HepG2 (cell line): ENCODE results near the gene DAB2IP. TPM values are rescaled to one million over a fixed set of nuclear protein-coding genes. Genes with fewer than 3 reads are reported as not detected.

Experiments used
- AGO1 ChIP-seq: fragments of 200-400 bp; formaldehyde crosslinking; IDR thresholded peaks from 2 replicates; pipeline ENCODE4 v1.6.1; 2017; ENCODE audit warnings: mild to moderate bottlenecking, low read depth, low read length, moderate library complexity; ENCODE audit not compliant: poor library complexity, severe bottlenecking
- ARNT2 ChIP-seq: sonication (generic); formaldehyde crosslinking; IDR thresholded peaks from 2 replicates; pipeline ENCODE4 v1.8.0; 2022; ENCODE audit warnings: mild to moderate bottlenecking, low read depth, missing genetic modification reagents, moderate library complexity
- ARNTL ChIP-seq: sonication (generic); formaldehyde crosslinking; IDR thresholded peaks from 2 replicates; pipeline ENCODE4 v1.4.0; 2020; ENCODE audit warnings: mild to moderate bottlenecking, missing genetic modification reagents
- ESRRA ChIP-seq: sonication (generic); formaldehyde crosslinking; IDR thresholded peaks from 2 replicates; pipeline ENCODE4 v1.5.1; 2020; ENCODE audit warnings: mild to moderate bottlenecking, low read depth, missing genetic modification reagents
- HNF4A ChIP-seq: sonication (generic); formaldehyde crosslinking; IDR thresholded peaks from 2 replicates; pipeline ENCODE4 v1.4.0; 2020; ENCODE audit warnings: missing genetic modification reagents
- HNF4G ChIP-seq, 2 experiments: sonication (generic) in 1 of 2; formaldehyde crosslinking in 1 of 2; IDR thresholded peaks; 2 replicates each; pipeline versions ENCODE4 v1.4.0 to v1.6.1; 2011 to 2020; ENCODE audit warnings: borderline replicate concordance in 2 of 2, low read depth in 2 of 2, mild to moderate bottlenecking in 2 of 2, low read length in 1 of 2, missing genetic modification reagents in 1 of 2, moderate library complexity in 1 of 2
- NR2F1 ChIP-seq, 2 experiments: fragments of 450-650 bp in 1 of 2; formaldehyde crosslinking in 1 of 2; IDR thresholded peaks; 2 replicates each; pipeline versions ENCODE4 v1.5.0 to v1.6.1; 2016 to 2020; ENCODE audit warnings: mild to moderate bottlenecking in 1 of 2, missing compliant biosample characterization in 1 of 2, missing genetic modification reagents in 1 of 2, moderate library complexity in 1 of 2
- PPARG ChIP-seq: conservative IDR thresholded peaks from 2 replicates; pipeline ENCODE4 v1.6.1; 2016; ENCODE audit warnings: missing biosample characterization, missing genetic modification reagents
- SAP130 ChIP-seq: IDR thresholded peaks from 2 replicates; pipeline ENCODE4 v1.6.1; 2016; ENCODE audit warnings: low read depth
- ZNF317 ChIP-seq: sonication (generic); formaldehyde crosslinking; IDR thresholded peaks from 2 replicates; pipeline ENCODE4 v1.5.0; 2020; ENCODE audit warnings: mild to moderate bottlenecking, missing genetic modification reagents
- ZNF558 ChIP-seq: sonication (generic); formaldehyde crosslinking; IDR thresholded peaks from 2 replicates; pipeline ENCODE4 v1.9.0; 2022; ENCODE audit warnings: mild to moderate bottlenecking, missing genetic modification reagents, borderline replicate concordance
- ZNF75D ChIP-seq: sonication (generic); formaldehyde crosslinking; IDR thresholded peaks from 2 replicates; pipeline ENCODE4 v1.8.1; 2023; ENCODE audit warnings: missing genetic modification reagents, mild to moderate bottlenecking, borderline replicate concordance
- polyA plus RNA-seq, 8 experiments: library from polyadenylated mRNA; depleted of rRNA in 3 of 8; stranded (reverse) in 7 of 8; unstranded in 1 of 8; fragments of >200 nt; fragmentation: Illumina TruSeq in 4 of 8; extraction: Trizol in 4 of 8; gene quantifications; 2 replicates each; pipeline versions ENCODE4 v1.2.1 to v1.2.3, GENCODE V29; 2011 to 2016; ENCODE audit warnings: low read depth in 4 of 8, missing spikeins in 1 of 8, mixed read lengths in 1 of 8; ENCODE audit not compliant: insufficient read depth in 1 of 8
- total RNA-seq, 5 experiments: library from RNA; depleted of rRNA; stranded (reverse); fragments of >200 nt; fragmentation: Illumina TruSeq; extraction: Trizol; gene quantifications; 2 replicates each; pipeline ENCODE4 v1.2.3, GENCODE V29; 2016; ENCODE audit warnings: low read depth in 1 of 5
- TF ChIP-seq, protein P1 (sequence below): sonication (generic); formaldehyde crosslinking; IDR thresholded peaks from 2 replicates; pipeline ENCODE4; 2020; ENCODE audit warnings: missing genetic modification reagents, mild to moderate bottlenecking, borderline replicate concordance
- TF ChIP-seq, protein P2 (sequence below): sonication (generic); formaldehyde crosslinking; IDR thresholded peaks from 2 replicates; pipeline ENCODE4 v1.4.0; 2020; ENCODE audit warnings: missing genetic modification reagents
- TF ChIP-seq, protein P3 (sequence below): sonication (generic); formaldehyde crosslinking; IDR thresholded peaks from 2 replicates; pipeline ENCODE4 v1.8.0; 2022; ENCODE audit warnings: mild to moderate bottlenecking, missing genetic modification reagents, moderate library complexity
- TF ChIP-seq, protein P4 (sequence below): sonication (generic); formaldehyde crosslinking; IDR thresholded peaks from 2 replicates; pipeline ENCODE4 v1.8.0; 2022; ENCODE audit warnings: missing genetic modification reagents, mild to moderate bottlenecking, moderate library complexity, borderline replicate concordance
- TF ChIP-seq, protein P5 (sequence below): sonication (generic); formaldehyde crosslinking; IDR thresholded peaks from 2 replicates; pipeline ENCODE4 v1.4.0; 2020; ENCODE audit warnings: missing genetic modification reagents, borderline replicate concordance

The DAB2IP gene
- total and polyA plus RNA-seq, 2 of the 13 experiments (the other 11 are each of a cell fraction or from before 2014, with no cell fraction given), result 25.3 to 37.9 TPM

DNA sequence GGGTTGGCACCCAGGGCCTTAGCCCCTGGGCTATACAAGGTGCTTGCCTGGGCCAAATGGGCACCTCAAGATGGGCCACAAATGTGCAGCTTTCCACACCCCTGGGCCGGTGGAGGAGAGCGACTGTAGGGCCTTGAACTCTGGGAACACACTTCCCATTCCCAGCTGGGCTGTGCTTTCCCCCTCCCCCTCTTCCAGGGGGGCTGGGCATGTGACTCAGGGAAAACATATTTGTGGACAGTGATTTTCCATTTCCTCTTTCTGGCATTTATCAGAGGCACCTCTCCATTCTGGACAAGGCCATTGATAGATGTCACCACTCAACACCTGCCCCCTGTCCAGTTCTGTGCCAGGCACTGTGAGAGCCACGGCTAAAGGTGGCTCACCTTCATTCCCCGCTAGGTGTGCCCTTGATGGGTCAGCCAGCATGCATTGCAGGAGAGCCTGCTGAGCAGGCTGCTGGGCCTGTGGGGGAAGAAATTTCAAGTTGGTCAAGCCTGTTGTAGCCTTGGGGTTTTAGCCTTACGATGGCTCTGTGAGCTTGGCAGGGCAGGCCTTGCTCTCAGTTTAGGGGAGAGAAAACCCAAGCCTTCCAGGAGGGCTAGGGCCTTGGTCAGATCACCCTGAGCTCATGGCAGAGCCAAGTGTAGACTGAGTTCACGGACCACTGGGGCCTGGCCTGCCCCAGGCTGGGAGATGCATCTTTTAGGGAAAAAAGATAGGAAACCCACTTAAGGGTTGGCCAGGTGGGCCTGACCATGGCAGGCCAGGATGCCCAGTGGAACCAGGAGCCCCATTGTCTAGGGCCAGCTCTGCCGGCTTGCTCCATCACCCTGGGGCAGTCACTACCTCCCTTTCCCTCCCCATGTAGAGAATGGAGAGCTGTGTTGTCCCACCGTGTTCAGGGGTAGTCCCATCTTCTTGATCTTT, 113.9 kb downstream of the DAB2IP start (continued):
- TF ChIP-seq, protein P1, sequence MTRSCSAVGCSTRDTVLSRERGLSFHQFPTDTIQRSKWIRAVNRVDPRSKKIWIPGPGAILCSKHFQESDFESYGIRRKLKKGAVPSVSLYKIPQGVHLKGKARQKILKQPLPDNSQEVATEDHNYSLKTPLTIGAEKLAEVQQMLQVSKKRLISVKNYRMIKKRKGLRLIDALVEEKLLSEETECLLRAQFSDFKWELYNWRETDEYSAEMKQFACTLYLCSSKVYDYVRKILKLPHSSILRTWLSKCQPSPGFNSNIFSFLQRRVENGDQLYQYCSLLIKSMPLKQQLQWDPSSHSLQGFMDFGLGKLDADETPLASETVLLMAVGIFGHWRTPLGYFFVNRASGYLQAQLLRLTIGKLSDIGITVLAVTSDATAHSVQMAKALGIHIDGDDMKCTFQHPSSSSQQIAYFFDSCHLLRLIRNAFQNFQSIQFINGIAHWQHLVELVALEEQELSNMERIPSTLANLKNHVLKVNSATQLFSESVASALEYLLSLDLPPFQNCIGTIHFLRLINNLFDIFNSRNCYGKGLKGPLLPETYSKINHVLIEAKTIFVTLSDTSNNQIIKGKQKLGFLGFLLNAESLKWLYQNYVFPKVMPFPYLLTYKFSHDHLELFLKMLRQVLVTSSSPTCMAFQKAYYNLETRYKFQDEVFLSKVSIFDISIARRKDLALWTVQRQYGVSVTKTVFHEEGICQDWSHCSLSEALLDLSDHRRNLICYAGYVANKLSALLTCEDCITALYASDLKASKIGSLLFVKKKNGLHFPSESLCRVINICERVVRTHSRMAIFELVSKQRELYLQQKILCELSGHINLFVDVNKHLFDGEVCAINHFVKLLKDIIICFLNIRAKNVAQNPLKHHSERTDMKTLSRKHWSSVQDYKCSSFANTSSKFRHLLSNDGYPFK (CRISPR knock-in tag), result peak; percentile 77; the same call in 1 of the 2 replicates
- TF ChIP-seq ZNF558 (CRISPR knock-in tag), result no peak
- TF ChIP-seq PPARG (CRISPR knock-in tag), result peak; percentile 77
- TF ChIP-seq, protein P2, sequence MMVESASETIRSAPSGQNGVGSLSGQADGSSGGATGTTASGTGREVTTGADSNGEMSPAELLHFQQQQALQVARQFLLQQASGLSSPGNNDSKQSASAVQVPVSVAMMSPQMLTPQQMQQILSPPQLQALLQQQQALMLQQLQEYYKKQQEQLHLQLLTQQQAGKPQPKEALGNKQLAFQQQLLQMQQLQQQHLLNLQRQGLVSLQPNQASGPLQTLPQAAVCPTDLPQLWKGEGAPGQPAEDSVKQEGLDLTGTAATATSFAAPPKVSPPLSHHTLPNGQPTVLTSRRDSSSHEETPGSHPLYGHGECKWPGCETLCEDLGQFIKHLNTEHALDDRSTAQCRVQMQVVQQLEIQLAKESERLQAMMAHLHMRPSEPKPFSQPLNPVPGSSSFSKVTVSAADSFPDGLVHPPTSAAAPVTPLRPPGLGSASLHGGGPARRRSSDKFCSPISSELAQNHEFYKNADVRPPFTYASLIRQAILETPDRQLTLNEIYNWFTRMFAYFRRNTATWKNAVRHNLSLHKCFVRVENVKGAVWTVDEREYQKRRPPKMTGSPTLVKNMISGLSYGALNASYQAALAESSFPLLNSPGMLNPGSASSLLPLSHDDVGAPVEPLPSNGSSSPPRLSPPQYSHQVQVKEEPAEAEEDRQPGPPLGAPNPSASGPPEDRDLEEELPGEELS (CRISPR knock-in tag), result peak; percentile 83
- TF ChIP-seq AGO1, result no peak
- TF ChIP-seq, protein P3, sequence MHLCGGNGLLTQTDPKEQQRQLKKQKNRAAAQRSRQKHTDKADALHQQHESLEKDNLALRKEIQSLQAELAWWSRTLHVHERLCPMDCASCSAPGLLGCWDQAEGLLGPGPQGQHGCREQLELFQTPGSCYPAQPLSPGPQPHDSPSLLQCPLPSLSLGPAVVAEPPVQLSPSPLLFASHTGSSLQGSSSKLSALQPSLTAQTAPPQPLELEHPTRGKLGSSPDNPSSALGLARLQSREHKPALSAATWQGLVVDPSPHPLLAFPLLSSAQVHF, result no peak
- TF ChIP-seq, protein P4, sequence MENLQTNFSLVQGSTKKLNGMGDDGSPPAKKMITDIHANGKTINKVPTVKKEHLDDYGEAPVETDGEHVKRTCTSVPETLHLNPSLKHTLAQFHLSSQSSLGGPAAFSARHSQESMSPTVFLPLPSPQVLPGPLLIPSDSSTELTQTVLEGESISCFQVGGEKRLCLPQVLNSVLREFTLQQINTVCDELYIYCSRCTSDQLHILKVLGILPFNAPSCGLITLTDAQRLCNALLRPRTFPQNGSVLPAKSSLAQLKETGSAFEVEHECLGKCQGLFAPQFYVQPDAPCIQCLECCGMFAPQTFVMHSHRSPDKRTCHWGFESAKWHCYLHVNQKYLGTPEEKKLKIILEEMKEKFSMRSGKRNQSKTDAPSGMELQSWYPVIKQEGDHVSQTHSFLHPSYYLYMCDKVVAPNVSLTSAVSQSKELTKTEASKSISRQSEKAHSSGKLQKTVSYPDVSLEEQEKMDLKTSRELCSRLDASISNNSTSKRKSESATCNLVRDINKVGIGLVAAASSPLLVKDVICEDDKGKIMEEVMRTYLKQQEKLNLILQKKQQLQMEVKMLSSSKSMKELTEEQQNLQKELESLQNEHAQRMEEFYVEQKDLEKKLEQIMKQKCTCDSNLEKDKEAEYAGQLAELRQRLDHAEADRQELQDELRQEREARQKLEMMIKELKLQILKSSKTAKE (CRISPR knock-in tag), result no peak
- TF ChIP-seq SAP130 (CRISPR knock-in tag), result peak; percentile 93
- TF ChIP-seq HNF4G (IDR thresholded peaks at IDR 0.05; ENCODE audit: borderline replicate concordance, low read depth, low read length), result peak; percentile 32; the same call in 1 of the 2 replicates
- TF ChIP-seq HNF4G (CRISPR knock-in tag; IDR thresholded peaks at IDR 0.05; ENCODE audit: borderline replicate concordance, low read depth), result 0 out of 2 replicates have a peak, but pooled peaks have one; percentile 44
- TF ChIP-seq ZNF317 (CRISPR knock-in tag), result peak; percentile 85
- TF ChIP-seq, protein P5, sequence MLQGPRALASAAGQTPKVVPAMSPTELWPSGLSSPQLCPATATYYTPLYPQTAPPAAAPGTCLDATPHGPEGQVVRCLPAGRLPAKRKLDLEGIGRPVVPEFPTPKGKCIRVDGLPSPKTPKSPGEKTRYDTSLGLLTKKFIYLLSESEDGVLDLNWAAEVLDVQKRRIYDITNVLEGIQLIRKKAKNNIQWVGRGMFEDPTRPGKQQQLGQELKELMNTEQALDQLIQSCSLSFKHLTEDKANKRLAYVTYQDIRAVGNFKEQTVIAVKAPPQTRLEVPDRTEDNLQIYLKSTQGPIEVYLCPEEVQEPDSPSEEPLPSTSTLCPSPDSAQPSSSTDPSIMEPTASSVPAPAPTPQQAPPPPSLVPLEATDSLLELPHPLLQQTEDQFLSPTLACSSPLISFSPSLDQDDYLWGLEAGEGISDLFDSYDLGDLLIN, result no peak
- TF ChIP-seq HNF4A (CRISPR knock-in tag), result peak; percentile 82
- peak; percentile 62 for TF ChIP-seq ESRRA (CRISPR knock-in tag)
- TF ChIP-seq ARNTL, result peak; percentile 57; the same call in 1 of the 2 replicates
- no peak for TF ChIP-seq ZNF75D
- TF ChIP-seq ARNT2 (CRISPR knock-in tag), result peak; percentile 30; the same call in 1 of the 2 replicates
- TF ChIP-seq NR2F1 (CRISPR knock-in tag; IDR thresholded peaks at IDR 0.05), result peak in 1 of 2 experiments; percentile 48; a peak in 1 of 4 replicates
